ENCODE results near the gene KRT1. TPM values are rescaled to one million over a fixed set of nuclear protein-coding genes. Genes with fewer than 3 reads are reported as not detected.

KRT1 gene
- total and polyA plus RNA-seq, 9 donors: not detected

DNA sequence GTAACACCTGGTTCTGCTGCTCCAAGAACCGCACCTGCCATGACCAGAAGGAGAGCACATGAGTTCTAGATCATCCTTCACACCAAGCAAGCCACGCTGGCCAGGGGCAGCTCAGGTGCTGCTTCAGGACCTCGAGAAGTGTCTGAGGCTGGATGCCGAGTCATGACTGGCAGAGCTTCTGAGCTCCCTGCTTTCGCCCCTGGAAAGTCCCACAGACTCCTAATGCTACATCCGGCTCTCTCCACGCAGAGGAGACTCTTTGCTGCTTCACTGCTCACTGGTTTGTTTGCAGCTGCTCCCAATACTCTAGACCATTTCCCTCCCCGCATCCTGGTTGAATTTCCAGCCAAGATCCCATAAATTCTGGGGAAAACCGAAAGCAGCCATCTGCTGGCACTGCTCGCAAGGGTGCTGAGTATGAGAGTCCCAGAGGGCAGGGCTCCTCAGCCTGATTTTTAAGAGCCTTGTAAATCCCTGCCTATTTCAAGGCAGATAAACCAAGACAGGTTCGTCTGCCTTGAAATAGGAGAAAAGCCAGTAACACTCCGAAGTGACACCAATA is 29.6 kb downstream of the KRT1 start:
- intact Hi-C loops (cut with DNase I): no loop called here
- no peaks in the 10 kb centered on the region for H3K9me3 ChIP-seq
- TF ChIP-seq EP300 (IDR thresholded peaks at IDR 0.05): no peak
- TF ChIP-seq POLR2A (IDR thresholded peaks at IDR 0.05): no peak
- no peaks in the 10 kb centered on the region for H3K27me3 ChIP-seq
- no peak overlapping the region for H3K4me3 ChIP-seq
- 30 to 68% (median 56%) methylated on average over 12 of the region's 12 CpGs for WGBS, 3 donors
- no peaks in the 10 kb centered on the region for H3K4me1 ChIP-seq (ENCODE audit: insufficient read depth)
- no peak for DNase-seq
- H3K36me3 ChIP-seq: no peaks in the 10 kb centered on the region
- H3K27ac ChIP-seq: no peak overlapping the region

DNA sequence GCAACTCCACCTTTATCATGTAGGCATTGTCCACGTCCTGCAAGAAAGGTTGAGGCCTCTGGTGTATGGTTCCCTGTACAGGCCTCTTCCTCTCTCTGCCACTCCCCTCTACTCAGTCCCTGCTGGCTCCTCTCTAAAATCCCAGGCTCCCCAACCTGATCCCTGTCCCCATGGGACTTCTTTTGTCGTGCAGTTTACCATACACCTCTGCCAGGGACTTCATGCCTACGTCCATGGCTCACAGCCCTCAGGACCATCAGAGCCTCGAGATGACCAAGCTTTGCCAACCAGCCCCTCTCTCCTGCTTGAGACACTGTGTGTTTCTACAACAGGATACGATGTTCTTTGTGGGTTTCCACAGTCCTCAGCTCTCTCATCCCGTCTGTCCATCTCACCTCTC is 31.1 kb downstream of the KRT1 start:
- WGBS, 3 donors: 66 to 82% (median 69%) methylated on average over 6 of the region's 6 CpGs
- no peak for DNase-seq
- H3K27me3 ChIP-seq: no peaks in the 10 kb centered on the region
- no peak overlapping the region for H3K27ac ChIP-seq
- H3K36me3 ChIP-seq: no peaks in the 10 kb centered on the region
- no peak overlapping the region for H3K4me3 ChIP-seq
- no peaks in the 10 kb centered on the region for H3K4me1 ChIP-seq (ENCODE audit: insufficient read depth)
- H3K9me3 ChIP-seq: no peaks in the 10 kb centered on the region
- intact Hi-C loops (cut with DNase I): no loop called here
- TF ChIP-seq EP300 (IDR thresholded peaks at IDR 0.05): no peak
- TF ChIP-seq POLR2A (IDR thresholded peaks at IDR 0.05): no peak
- TF ChIP-seq, protein P1, sequence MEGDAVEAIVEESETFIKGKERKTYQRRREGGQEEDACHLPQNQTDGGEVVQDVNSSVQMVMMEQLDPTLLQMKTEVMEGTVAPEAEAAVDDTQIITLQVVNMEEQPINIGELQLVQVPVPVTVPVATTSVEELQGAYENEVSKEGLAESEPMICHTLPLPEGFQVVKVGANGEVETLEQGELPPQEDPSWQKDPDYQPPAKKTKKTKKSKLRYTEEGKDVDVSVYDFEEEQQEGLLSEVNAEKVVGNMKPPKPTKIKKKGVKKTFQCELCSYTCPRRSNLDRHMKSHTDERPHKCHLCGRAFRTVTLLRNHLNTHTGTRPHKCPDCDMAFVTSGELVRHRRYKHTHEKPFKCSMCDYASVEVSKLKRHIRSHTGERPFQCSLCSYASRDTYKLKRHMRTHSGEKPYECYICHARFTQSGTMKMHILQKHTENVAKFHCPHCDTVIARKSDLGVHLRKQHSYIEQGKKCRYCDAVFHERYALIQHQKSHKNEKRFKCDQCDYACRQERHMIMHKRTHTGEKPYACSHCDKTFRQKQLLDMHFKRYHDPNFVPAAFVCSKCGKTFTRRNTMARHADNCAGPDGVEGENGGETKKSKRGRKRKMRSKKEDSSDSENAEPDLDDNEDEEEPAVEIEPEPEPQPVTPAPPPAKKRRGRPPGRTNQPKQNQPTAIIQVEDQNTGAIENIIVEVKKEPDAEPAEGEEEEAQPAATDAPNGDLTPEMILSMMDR (IDR thresholded peaks at IDR 0.05): no peak

DNA sequence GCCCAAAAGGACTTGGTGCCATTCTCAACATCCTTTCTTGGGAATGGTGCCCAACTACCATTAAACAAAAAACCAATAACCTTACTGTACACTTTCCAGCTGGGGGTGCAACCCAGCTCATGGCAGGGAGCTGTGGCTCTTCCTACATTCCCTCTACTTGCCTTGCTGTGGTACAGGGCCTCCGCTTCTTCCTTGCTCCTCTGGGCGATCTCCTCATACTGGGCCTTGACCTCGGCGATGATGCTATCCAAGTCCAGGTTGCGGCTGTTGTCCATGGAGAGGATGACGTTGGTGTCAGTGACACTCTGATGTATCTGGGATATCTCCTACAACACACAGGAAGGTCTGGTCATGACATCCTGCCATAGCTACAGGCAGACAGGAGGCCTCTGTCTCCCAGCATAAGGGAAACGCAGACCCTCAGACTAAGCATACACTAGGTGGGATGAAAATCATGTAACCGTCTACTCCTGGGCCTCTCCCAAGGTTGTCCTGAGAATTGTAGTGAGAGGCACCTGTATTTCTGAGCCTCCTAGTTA is 32.1 kb downstream of the KRT1 start:
- no peaks in the 10 kb centered on the region for H3K4me1 ChIP-seq (ENCODE audit: insufficient read depth)
- 90 to 93% (median 91%) methylated on average over 8 of the region's 8 CpGs for WGBS, 3 donors
- no peak overlapping the region for H3K4me3 ChIP-seq
- no peak for DNase-seq
- no peaks in the 10 kb centered on the region for H3K36me3 ChIP-seq
- H3K27me3 ChIP-seq: no peaks in the 10 kb centered on the region
- intact Hi-C loops (cut with DNase I): no loop called here
- no peak overlapping the region for H3K27ac ChIP-seq
- TF ChIP-seq EP300 (IDR thresholded peaks at IDR 0.05) (no peak), POLR2A (IDR thresholded peaks at IDR 0.05) (no peak)
- TF ChIP-seq, protein P1 (IDR thresholded peaks at IDR 0.05): no peak
- no peaks in the 10 kb centered on the region for H3K9me3 ChIP-seq

DNA sequence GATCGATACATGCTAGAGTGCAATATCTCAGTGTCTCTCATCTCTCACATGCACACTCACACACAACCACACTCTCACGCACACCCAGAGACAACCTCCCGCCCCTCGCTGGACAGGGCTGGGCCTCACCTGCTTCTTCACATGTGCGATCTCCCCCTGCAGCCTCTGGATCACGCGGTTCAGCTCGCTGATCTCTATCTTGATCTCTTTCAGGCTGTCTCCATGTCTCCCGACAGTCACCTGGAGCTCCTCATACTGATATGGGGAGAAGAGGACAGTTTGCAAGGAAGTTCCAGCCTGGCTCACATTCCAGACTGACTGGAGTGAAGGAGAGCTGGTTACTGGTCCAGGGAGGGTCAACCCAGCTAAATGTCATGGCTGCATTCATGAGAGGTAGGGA is 32.6 kb downstream of the KRT1 start:
- intact Hi-C loops (cut with DNase I): no loop called here
- 78 to 91% (median 82%) methylated on average over 9 of the region's 9 CpGs for WGBS, 3 donors
- no peaks in the 10 kb centered on the region for H3K9me3 ChIP-seq
- no peak overlapping the region for H3K27ac ChIP-seq
- H3K4me1 ChIP-seq (ENCODE audit: insufficient read depth): no peaks in the 10 kb centered on the region
- TF ChIP-seq POLR2A (IDR thresholded peaks at IDR 0.05): no peak
- no peak for TF ChIP-seq EP300 (IDR thresholded peaks at IDR 0.05)
- TF ChIP-seq, protein P1 (IDR thresholded peaks at IDR 0.05): no peak
- no peak for DNase-seq
- no peak overlapping the region for H3K4me3 ChIP-seq
- H3K36me3 ChIP-seq: no peaks in the 10 kb centered on the region
- H3K27me3 ChIP-seq: no peaks in the 10 kb centered on the region

DNA sequence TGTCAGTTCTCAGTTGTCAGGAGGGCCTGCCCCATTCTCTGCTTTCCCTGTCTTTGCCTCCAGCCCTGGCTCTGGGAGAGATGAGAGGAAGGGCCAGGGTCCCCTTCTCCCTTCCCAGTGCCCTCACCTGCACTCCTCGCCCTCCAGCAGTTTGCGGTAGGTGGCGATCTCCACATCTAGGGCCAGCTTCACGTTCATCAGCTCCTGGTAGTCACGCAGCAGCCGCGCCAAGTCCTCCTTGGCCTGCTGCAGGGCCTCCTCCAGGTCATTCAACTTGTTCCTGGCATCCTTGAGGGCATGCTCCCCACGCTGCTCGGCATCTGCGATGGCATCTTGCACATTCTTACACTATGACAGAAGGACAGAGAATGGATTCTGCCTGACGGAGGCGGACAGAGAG is 33.6 kb downstream of the KRT1 start:
- Histone ChIP-seq H3K4me1 (ENCODE audit: insufficient read depth) (no peaks in the 10 kb centered on the region), H3K27ac (no peak overlapping the region), H3K36me3 (no peaks in the 10 kb centered on the region), H3K4me3 (no peak overlapping the region), H3K9me3 (no peaks in the 10 kb centered on the region), H3K27me3 (no peaks in the 10 kb centered on the region)
- intact Hi-C loops (cut with DNase I): no loop called here
- DNase-seq: no peak
- WGBS, 3 donors: 77 to 81% (median 79%) methylated on average over 12 of the region's 12 CpGs
- no peak for TF ChIP-seq EP300 (IDR thresholded peaks at IDR 0.05)
- TF ChIP-seq POLR2A (IDR thresholded peaks at IDR 0.05): no peak
- TF ChIP-seq, protein P1 (IDR thresholded peaks at IDR 0.05): no peak

Measured in ovary (tissue), 9 donors.